Measurements from ENCODE around the gene TTLL11.

- TF ChIP-seq GATA2 (IDR thresholded peaks at IDR 0.05; ENCODE audit: low read depth, low read length): no peak
- no peak for TF ChIP-seq GATA3 (IDR thresholded peaks at IDR 0.05; ENCODE audit: low read depth, low read length)
Measured at GRCh38 chr9:122128007-122128968, 35.2 kb upstream of the TTLL11 start.

Measured in SH-SY5Y (cell line).